Activated CD8-positive, alpha-beta memory T cell treated with anti-CD3 and anti-CD28 coated beads, Interleukin-2, amount 50 U/mL, for 48 hours (primary cell): ENCODE results near the gene MYD88.

Experiments
- DNase-seq: peaks from one replicate; pipeline ENCODE4 v3.0.0-alpha.2; 2020

Gene MYD88

DNA sequence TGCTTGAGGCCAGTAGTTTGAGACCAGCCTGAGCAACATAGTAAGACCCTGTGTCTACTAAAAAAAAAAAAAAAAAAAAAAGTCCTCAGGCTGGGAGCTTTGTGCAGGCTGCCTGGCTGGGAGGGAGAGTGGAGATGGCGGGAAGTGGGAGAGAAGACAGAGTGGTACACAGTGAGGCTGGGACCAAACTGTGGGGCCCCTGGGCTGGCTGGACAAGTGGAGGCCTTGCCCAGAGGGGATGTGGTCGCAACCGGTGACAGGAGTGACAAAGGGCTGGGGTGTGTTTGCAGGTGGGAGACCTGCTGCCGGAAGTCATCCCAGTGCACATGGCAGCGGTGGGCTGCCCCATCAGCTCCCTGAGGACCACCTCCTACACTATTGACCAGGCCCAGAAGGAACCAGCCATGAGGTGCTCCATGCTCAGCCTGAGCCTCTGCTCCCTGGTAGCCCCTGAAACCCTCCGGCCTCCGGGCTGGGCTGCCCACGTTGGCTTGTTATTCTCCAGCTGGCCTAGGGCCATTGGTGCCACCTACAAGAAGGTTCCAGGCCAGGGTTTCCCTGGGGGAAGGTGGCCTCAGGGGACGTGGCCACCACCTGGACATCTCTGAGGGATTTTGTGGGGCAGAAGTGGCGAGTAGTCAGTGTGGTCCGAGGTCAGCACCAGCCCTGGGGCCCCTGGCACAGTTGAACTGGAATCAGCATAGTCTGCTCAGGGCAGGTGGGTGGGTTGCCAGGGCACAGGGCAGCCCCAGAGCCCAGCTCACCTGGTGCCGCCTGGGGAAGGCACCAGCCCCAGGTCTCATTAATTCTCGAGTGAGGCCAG lies 24.2 kb upstream of the MYD88 start:
- DNase-seq: peak; percentile 49

DNA sequence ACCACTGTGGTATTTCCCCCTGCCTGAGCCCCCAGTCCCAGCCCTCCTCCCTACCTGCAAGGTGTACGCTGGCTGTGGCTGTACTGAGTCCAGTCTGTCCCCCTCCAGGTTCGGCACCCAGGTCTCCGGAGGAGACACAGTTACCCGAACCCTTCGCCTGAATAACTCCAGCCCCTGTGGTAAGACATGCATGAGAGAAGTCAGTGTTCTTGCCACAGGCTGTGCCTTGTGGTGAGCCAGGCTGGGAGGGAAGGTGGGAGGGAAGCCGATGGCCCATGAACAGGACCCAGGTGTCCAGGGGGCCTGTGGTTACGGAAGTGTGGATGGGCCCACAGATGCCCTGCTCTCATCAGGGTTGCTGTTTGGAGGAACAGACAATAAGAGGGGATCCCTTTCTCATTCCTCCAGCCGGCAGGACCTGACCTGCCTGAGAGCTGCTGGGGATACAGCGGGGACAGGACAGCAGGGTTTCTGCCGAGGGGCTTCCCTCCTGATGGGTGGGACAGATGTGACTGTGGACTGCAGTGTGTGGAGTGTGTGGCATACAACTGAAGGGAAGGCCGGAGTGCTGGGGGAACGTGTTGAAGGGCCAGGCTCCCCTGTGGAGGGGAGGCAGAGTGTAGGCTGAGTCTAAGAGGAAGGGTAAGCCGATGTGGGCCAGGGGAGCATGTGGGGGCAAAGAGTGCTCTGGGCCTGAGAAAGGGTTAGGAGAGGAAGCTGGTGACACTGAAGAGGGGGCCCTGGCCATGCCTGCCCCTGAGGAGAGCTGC lies 23.4 kb upstream of the MYD88 start:
- peak; percentile 50 for DNase-seq

DNA sequence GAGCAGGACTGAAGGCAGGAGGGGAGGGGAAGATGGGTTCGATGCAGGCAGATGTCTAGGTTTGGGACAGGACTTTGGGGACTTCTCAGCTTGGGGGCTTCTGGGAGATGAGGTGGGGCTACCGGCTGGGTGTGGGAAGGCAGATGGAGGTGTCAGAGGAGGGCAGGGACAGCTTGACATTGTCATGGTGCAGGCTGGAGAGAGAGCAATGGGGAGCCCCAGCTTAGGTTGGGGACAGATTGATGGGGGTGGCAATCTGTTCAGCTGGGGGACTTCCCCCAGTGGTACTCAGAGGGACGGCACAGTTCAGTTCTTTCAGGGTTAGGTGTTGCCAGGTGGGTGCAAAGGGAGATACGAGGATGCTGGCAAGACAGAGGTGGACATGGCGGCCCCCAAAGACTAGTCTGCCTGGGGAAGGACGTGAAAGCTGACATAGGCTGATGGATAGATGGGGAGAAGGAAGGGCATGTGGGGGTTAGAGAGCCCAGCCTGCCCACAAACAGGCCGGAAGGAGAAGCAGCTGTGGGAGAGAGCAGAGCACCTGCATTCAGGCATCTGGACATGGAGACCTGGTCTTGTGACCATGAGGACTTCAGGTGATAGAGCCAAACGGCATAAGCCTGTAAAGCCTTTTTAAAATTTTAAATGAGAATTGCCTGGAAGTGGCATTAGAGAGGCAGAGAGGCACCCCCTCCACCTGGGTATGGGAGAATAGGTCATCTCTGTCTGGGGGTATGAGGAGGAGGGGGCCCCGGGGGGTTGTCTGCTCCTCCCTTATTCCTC lies 22.6 kb upstream of the MYD88 start:
- peak; percentile 46 for DNase-seq

DNA sequence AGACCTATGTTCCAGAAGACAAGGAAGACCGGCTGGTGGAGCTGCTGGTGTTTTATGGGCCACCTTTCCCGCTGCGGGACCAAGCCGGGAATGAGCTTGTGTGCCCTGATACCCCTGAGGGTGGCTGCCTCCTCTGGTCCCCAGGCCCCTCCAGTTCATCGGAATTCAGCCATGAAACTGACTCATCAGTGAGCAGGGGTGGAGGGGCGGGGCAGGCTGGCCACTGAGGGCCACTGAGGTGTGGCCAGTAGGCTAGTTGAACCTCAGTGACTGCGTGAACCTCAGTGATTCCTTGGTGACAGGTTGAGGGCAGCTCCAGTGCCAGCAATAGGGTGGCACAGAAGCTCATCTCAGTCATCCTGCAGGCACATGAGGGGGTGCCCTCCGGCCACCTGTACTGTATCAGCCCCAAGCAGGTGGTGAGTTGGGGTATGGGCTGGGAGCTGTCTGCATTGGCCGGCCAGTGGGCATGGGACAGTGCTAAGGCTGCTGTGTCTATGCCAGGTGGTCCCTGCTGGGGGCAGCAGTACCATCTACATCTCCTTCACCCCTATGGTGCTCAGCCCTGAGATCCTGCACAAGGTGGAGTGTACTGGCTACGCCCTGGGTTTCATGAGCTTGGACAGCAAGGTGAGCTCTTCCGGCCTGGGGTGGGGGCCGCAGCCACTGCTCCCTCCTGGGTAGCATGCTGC lies 21.8 kb upstream of the MYD88 start:
- DNase-seq: no peak

DNA sequence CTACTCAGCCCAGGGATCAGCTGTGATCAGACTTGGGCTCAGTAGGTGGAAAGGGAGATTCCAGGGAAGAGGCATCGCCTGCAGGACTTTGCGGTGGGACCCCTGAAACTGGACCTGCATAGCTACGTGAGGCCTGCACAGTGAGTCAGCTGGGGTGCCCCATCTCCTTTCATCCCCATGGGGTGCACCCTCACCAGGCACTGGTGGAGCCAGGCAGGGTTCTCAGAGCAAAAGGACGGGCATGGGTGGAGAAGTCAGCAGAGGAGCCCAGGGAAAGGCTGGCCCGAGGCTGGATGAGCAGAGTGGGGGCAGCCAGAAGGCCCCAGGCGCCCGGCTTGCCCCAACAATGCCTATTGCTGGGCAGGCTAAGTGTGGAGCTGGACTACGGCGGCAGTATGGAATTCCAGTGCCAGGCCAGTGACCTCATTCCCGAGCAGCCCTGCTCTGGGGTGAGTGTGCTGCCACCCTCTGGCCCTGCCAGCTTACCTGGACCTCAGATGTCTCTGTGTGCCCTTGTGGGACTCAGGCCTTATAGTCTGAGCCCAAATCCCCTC lies 21.2 kb upstream of the MYD88 start:
- no peak for DNase-seq

DNA sequence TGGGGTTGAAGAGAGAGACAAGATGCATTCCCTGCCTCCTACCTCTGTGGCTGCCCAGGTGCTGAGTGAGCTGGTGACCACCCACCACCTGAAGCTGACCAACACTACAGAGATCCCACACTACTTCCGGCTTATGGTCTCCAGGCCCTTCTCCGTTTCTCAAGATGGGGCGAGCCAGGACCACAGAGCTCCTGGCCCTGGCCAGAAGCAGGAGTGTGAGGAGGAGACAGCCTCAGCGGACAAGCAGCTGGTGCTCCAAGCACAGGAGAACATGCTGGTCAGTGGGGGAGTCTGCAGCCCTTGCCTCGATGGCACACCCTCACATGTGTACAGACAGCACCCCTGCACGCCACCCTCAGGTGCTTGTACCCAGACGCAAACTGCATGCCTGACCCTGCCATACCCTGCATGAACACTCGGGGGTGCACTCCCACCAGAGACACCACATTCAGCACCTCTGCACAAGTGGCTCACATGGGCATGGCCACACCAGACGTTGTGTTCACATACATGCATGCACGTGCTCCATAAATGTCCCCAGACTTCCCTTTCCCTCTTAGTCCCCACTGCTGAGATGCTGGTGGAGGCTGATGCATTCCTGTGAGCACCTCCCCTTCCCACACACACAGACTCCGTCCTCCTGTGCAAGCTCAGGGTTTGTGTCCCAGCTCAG lies 20.6 kb upstream of the MYD88 start:
- DNase-seq: peak; percentile 87

DNA sequence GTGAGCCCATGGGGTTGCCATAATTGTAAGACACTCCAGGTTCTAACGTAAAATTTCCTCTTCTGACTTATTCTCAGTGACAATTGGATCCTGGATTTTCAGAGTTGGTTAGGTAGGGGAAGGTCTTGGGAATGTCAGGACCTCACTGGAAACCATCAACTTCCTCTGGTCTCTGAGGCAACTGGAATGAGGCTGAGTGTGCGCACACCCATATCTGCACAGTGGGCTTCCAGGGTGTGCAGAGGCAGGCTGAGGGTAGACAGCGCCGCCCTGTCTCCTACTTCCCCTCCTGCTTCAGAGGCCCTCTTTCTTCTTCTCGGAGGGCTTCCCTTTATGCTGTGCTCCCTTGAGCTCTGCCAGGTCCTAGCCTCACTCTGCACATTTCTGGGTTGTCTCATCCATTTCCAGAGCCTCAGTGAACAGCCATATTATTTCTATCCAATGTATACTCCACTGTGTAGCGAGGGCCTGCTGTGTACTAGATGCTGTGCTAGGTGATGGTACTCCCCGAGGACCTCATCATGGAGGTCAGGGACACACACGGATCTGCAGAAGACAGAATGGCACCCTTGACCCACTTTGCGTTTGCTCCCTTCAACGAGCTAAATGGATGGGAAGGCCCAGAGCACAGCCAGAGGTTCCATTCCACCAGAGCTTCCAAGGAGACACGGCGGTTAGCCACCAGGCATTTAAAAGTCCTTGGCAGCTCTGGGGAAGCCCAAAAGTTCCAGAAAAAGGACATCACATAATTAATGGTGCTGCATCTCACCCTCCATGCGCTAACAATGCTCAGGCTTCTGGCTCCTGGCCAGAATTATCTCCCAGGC lies 19.8 kb upstream of the MYD88 start:
- no peak for DNase-seq

DNA sequence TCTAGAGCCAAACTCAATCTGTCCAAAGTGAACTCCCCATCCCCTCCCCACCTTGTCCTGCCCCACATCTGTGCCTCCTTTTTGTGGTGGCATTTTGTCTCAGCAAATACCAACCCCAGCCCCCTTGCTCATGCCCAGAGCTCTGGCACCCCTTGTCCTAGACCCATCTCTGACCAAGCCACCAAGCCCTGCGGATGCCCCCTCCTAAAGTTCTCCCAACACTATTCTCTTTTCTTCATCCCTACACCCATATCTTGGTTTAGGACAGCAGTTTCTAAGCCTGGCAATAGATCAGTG lies 19.3 kb upstream of the MYD88 start:
- no peak for DNase-seq

DNA sequence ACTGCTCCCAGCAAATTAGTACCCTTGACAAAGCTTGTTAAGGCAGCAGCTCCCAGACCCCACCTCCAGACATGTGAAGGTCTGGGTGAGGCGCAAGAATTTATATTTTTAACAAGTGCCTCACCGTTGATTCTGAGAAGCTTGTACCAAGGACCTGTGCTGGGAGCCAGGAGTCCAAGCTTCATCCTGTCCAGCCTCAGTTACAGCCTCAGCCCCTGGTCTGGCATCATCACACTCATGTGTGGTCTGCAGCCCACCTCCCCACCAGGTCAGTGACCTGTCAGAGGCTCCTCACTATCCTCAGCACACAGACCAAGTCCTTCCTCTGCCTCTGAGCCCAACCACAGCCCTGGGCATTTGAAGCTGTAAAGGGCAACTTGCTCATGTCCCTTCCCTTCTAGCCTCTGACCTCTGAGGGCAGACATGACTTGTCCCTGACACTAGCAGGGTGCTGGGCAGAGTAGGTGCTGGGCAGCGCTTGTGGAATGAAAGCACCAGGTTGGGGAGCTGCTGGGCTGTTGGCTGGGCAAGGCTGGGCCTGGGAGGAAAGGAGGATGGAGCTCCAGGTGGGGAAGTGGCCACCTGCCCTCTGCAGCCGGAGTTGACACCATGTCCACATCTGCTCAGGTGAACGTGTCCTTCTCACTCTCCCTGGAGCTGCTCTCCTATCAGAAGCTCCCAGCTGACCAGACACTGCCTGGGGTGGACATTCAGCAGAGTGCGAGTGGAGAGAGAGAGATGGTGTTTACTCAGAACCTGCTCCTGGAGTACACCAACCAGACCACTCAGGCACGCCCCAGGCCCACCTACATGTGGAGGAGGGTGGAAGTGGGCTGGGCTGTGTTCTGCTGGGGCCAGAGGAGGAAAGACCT lies 18.4 kb upstream of the MYD88 start:
- DNase-seq: no peak

DNA sequence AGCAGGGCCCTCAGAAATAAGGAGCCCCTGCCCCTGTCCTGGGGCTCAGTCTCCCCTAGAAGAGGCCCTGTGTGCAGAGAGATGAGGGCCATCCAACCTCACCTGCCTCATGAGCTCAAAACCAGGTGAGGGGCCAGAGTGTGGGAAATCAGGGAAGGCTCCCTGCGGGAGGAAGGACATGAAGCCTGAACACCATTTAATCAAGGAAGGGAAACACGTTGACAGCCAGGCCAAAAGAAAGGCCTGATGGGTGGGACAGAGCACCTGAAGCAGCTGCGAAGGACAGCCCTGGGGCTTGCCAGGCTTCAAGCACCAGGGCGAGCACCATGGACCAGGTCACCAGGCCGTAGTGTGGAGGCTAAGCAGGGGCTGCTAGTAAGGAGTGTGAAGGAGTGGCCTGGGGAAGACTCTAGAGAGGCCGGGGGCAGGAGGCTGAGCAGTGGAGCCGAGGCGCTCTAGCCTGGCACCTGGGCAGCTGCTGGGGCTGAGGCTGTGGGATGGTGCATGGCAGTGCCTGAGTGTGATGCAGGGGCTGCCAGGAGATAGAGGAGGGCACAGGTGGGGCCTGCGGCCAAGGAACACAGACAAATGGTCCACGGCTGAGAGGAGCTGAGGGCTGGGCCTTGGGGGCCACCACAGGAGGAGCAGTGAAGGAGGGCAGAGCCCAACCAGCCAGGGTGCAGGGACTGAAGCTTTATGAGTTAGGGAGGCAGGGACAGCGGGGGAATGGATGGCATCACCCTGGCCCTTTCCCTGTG lies 17.6 kb upstream of the MYD88 start:
- DNase-seq: no peak

DNA sequence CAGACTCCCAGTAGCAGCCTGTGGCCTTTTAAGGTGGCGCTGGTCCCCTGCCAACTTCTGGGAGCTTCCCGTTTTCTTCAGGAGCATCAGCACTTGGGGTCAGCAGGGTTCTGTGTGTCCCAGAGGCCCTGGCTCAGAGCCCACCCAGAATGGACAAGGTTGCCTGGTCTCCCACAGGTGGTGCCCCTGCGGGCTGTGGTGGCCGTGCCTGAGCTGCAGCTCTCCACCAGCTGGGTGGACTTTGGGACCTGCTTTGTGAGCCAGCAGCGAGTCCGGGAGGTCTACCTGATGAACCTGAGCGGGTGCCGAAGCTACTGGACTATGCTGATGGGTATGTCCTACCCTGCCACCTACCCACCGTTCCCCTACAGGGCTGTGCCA lies 17.0 kb upstream of the MYD88 start:
- no peak for DNase-seq

DNA sequence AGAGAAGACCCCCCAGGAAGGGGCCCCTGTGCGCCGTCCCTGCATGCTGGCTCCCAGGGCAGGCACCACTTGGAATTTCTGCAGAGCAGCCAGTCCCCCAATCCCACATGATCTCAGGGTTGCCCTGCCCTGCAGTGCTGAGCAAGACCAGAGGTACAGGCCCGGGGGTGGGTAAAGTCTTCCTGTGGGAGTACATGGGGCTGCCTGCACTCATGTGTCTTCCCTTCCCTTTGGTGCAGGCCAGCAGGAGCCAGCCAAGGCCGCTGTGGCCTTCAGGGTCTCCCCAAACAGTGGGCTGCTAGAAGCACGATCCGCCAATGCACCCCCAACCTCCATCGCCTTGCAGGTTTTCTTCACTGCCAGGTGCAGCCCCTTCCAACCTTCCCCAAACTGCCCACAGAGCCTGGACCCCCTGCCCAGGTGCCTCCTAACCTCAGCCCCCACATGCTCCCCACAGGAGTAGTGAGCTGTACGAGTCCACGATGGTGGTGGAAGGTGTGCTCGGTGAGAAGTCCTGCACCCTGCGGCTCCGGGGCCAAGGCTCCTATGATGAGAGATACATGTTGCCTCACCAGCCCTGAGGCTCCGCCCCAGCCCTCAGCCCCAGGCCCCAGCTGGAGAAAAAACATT lies 16.5 kb upstream of the MYD88 start:
- DNase-seq: peak; percentile 43

DNA sequence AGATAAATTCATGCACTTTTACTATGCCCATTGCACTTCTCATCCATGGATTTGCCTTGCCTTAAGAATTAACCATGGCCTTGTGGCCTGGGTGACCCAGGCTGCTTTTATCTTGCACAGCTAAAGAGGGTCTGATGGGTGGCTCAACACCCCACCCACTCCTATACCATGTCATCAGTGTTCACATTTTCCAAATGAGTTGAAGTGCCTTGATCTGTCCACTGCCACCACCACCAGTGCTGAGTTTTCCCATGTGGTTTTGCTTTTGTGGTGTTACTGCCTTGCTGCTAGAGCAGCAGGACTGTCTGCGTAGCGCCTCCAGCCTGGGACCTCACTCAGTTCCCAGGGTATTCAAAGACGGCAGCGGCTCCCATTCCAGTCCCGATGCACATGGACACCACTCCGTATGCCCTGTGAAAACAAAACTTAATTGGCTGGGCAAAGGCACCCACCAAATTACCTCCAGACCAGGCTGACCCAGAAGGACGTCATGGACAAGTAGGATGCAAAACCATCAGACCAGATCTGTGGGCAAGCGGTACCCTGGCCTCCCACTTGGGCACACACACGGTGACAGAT lies 15.7 kb upstream of the MYD88 start:
- DNase-seq: peak; percentile 36

DNA sequence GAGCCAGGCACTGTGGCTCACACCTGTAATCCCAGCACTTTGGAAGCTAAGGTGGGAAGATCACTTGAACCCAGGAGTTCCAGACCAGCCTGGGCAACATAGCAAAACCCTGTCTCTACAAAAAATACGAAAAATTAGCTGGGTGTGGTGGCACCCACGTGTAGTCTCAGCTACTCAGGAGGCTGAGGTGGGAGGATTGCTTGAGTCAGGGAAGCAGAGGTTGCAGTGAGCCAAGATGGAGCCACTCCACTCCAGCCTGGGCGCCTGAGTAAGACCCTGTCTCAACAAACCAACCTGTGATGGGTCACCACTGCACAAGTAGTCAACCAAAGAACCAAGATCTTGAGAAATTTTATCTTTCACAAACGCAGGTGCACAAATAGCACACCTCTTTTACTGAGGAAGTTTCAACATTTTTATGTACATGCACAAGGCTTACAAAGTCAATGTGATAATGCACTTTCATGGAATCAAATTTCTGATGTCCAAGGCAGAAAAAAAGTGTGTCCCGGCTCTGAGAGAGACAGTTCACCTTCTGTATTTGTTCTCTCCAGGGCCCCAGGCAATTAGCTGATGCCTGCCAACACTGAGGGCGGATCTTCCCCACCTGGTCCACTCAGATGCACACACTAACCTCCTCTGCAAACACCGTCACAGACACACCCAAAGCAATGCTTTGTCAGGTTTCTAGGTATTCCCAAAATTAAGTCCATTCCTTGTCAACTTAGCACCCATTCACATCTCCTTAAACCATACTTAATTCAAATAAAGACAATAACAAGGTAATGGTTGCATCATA lies 13.9 kb upstream of the MYD88 start:
- peak; percentile 34 for DNase-seq

DNA sequence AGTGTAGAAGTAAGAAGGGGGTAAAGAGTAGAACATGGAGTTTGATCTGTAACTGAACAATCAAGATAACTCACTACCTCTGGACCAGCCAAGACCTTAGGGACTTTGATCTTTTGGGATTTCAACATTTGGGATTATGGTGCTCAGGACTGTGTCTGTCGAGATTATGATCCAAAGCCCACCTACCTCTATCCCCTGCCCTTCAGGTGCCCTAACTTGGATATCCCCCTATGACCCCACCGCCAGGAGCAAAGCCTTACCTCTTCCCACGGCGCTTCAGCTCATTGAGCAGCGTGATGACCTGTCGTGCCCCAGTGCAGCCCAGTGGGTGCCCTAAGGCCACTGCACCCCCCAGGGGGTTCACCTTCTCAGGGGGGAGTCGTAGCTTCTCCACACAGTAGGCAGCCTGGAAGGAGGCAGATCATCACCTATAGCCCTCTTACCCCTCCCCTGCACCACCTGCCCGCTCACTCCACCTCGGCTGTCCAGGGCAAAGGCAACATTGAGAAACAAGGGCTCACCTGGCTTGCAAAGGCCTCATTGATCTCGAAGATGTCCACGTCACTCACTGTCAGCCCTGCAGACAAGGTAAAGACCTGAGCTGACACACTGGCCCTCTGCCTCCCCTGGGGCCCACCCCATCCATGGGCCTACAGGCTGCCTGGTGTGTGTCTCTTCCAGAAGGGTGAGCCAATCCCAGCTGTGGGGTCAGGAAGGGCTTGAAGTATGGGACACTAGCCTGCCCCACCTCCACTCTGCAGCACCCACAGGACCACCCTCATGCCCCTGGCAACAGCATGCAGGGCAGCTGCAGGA lies 12.9 kb upstream of the MYD88 start:
- peak; percentile 41 for DNase-seq

DNA sequence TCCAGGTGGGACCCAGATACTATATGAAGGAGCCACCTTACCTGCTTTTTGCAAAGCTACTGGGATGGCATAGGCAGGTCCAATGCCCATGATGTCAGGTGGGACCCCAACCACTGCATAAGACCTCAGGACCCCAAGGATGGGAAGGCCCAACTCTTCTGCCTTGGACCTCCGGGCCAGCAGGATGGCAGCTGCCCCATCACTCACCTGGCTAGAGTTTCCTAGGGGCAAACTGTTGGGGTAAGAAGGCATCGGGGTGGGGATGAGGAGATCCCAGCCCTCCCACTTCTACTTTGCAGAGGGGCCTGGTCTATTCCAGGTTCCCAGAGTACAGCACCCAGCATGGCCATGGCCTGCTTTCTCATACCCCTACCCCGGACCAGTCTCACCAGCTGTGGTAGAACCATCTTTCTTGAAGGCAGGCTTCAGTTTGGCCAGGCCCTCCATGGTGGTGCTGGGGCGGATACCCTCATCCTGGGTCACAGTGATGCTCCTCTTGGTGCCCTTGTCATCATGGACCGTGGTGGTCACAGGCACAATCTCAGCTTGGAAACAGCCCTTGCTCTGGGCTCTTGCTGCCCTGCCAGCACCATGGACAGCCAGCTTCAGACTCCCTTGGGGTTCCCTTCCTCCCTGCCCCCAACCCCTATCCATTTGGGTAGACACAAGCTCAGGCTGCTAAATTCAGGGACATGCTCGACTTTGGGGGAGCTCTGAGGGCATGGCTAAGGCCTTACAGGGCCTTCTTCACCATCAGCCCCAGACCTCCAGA lies 12.2 kb upstream of the MYD88 start:
- peak; percentile 38 for DNase-seq
